ENCODE data around the gene CAMTA1. TPM values are rescaled to one million over a fixed set of nuclear protein-coding genes. Genes with fewer than 3 reads are reported as not detected.

Gene CAMTA1
- total and polyA plus RNA-seq, 9 of the 15 experiments (the other 6 are each of a cell fraction or from before 2014, with no cell fraction given), result 43.9 to 161 (median 65.9) TPM

DNA sequence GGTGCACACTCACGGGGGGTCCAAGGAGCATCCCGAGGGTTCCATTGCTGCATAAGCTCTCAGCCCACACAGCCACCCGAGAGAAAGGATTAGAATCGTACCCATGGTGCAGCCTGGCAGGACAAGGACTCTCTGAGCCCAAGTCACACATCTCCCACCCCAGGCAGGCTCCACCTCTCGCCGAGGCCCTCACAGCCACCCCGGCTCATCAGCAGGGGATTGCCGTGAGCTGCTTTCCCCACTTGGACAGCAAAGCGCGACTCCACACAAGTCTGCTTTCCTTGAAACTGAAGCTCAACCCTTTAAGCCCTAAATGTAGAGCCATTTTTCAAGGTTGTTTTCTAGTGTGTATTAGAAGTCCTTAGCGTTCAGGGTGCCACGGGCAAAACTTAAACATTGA, 679.5 kb downstream of the CAMTA1 start:
- H3K27ac ChIP-seq (ENCODE audit: extremely low read depth, low read depth, low read length), result no peak overlapping the region
- in situ Hi-C loops (cut with MboI) (no loop called here), intact Hi-C loops (cut with micrococcal nuclease) (no loop called here)
- no peak for FAIRE-seq
- peaks cover 38 to 78% of the 10 kb centered on the region in 2 experiments; a peak in 4 of 5 replicates for H3K27me3 ChIP-seq (ENCODE audit: control insufficient read depth in 2 of 2, insufficient read depth in 2 of 2, low read length in 2 of 2)
- ChIA-PET CTCF (ENCODE audit: low intra/inter-chr PET ratio) (no interaction called here), POLR2A (interaction anchor here (0.6 to 0.7 kb wide), 3 partner anchors 37 to 510 kb away, joined by 3 read pairs; no protein-coding TSS in a partner anchor)
- no peaks in the 10 kb centered on the region for H3K4me1 ChIP-seq (replicated peaks in 1 of 2; ENCODE audit: control insufficient read depth in 2 of 2, insufficient read depth in 2 of 2, low read length in 2 of 2)
- H3K4me2 ChIP-seq (ENCODE audit: insufficient read depth, low read length), result no peak overlapping the region
- no peak overlapping the region for H2AFZ ChIP-seq (ENCODE audit: low read depth, low read length)
- no peaks in the 10 kb centered on the region for H3K36me3 ChIP-seq (ENCODE audit: control insufficient read depth, insufficient read depth, low read length)
- DNase-seq (ENCODE audit: extremely low read depth in 1 of 4, low spot score in 3 of 4), result no peak
- no peak overlapping the region for H3K4me3 ChIP-seq
- no peaks in the 10 kb centered on the region for H3K9me1 ChIP-seq (ENCODE audit: control insufficient read depth, insufficient read depth, low read length)
- no peaks in the 10 kb centered on the region for H3K79me2 ChIP-seq (ENCODE audit: control insufficient read depth, insufficient read depth, low read length)
- no peak overlapping the region for H3K9ac ChIP-seq (ENCODE audit: insufficient read depth in 1 of 2, low read depth in 2 of 2, low read length in 2 of 2)
- peaks cover 3% of the 10 kb centered on the region; the same call in 1 of the 2 replicates for H4K20me1 ChIP-seq (replicated peaks; ENCODE audit: control insufficient read depth, insufficient read depth, low read length)
- no peak for ATAC-seq
- no TSS peak for BruUV-seq (replicated peaks)
- WGBS (ENCODE audit: insufficient coverage, low coverage, missing lambda C conversion rate), result 1% methylated on average over 12 of the region's 12 CpGs
- no peaks in the 10 kb centered on the region for H3K9me3 ChIP-seq (replicated peaks; ENCODE audit: control insufficient read depth, insufficient read depth, low read depth, low read length)
- TF ChIP-seq ZEB2 (IDR thresholded peaks at IDR 0.05) (no peak), SRSF1 (IDR thresholded peaks at IDR 0.05; ENCODE audit: low read depth, low read length) (no peak), EHMT2 (IDR thresholded peaks at IDR 0.05) (no peak), ETV1 (tag; conservative IDR thresholded peaks at IDR 0.05; ENCODE audit: low read depth) (no peak), PHB (CRISPR knock-in tag; IDR thresholded peaks at IDR 0.05) (no peak), MEIS2 (IDR thresholded peaks at IDR 0.05; ENCODE audit: partially characterized antibody) (no peak), ZNF445 (CRISPR knock-in tag; IDR thresholded peaks at IDR 0.05; ENCODE audit: low read depth) (no peak), EWSR1 (IDR thresholded peaks at IDR 0.05; ENCODE audit: borderline replicate concordance, low read depth, partially characterized antibody) (no peak)
- TF ChIP-seq, protein P1, sequence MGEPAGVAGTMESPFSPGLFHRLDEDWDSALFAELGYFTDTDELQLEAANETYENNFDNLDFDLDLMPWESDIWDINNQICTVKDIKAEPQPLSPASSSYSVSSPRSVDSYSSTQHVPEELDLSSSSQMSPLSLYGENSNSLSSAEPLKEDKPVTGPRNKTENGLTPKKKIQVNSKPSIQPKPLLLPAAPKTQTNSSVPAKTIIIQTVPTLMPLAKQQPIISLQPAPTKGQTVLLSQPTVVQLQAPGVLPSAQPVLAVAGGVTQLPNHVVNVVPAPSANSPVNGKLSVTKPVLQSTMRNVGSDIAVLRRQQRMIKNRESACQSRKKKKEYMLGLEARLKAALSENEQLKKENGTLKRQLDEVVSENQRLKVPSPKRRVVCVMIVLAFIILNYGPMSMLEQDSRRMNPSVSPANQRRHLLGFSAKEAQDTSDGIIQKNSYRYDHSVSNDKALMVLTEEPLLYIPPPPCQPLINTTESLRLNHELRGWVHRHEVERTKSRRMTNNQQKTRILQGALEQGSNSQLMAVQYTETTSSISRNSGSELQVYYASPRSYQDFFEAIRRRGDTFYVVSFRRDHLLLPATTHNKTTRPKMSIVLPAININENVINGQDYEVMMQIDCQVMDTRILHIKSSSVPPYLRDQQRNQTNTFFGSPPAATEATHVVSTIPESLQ (CRISPR knock-in tag; IDR thresholded peaks at IDR 0.05), result no peak
- TF ChIP-seq, protein P2, sequence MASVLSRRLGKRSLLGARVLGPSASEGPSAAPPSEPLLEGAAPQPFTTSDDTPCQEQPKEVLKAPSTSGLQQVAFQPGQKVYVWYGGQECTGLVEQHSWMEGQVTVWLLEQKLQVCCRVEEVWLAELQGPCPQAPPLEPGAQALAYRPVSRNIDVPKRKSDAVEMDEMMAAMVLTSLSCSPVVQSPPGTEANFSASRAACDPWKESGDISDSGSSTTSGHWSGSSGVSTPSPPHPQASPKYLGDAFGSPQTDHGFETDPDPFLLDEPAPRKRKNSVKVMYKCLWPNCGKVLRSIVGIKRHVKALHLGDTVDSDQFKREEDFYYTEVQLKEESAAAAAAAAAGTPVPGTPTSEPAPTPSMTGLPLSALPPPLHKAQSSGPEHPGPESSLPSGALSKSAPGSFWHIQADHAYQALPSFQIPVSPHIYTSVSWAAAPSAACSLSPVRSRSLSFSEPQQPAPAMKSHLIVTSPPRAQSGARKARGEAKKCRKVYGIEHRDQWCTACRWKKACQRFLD (CRISPR knock-in tag; IDR thresholded peaks at IDR 0.05), result no peak
- TF ChIP-seq, protein P3, sequence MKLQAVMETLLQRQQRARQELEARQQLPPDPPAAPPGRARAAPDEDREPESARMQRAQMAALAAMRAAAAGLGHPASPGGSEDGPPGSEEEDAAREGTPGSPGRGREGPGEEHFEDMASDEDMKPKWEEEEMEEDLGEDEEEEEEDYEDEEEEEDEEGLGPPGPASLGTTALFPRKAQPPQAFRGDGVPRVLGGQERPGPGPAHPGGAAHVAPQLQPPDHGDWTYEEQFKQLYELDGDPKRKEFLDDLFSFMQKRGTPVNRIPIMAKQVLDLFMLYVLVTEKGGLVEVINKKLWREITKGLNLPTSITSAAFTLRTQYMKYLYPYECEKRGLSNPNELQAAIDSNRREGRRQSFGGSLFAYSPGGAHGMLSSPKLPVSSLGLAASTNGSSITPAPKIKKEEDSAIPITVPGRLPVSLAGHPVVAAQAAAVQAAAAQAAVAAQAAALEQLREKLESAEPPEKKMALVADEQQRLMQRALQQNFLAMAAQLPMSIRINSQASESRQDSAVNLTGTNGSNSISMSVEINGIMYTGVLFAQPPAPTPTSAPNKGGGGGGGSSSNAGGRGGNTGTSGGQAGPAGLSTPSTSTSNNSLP (IDR thresholded peaks at IDR 0.05; ENCODE audit: borderline replicate concordance, low read depth, low read length), result no peak
- TF ChIP-seq, protein P4, sequence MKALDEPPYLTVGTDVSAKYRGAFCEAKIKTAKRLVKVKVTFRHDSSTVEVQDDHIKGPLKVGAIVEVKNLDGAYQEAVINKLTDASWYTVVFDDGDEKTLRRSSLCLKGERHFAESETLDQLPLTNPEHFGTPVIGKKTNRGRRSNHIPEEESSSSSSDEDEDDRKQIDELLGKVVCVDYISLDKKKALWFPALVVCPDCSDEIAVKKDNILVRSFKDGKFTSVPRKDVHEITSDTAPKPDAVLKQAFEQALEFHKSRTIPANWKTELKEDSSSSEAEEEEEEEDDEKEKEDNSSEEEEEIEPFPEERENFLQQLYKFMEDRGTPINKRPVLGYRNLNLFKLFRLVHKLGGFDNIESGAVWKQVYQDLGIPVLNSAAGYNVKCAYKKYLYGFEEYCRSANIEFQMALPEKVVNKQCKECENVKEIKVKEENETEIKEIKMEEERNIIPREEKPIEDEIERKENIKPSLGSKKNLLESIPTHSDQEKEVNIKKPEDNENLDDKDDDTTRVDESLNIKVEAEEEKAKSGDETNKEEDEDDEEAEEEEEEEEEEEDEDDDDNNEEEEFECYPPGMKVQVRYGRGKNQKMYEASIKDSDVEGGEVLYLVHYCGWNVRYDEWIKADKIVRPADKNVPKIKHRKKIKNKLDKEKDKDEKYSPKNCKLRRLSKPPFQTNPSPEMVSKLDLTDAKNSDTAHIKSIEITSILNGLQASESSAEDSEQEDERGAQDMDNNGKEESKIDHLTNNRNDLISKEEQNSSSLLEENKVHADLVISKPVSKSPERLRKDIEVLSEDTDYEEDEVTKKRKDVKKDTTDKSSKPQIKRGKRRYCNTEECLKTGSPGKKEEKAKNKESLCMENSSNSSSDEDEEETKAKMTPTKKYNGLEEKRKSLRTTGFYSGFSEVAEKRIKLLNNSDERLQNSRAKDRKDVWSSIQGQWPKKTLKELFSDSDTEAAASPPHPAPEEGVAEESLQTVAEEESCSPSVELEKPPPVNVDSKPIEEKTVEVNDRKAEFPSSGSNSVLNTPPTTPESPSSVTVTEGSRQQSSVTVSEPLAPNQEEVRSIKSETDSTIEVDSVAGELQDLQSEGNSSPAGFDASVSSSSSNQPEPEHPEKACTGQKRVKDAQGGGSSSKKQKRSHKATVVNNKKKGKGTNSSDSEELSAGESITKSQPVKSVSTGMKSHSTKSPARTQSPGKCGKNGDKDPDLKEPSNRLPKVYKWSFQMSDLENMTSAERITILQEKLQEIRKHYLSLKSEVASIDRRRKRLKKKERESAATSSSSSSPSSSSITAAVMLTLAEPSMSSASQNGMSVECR (CRISPR knock-in tag; IDR thresholded peaks at IDR 0.05), result no peak
